ENCODE measurements around the gene RAB11B. TPM values are rescaled to one million over a fixed set of nuclear protein-coding genes. Genes with fewer than 3 reads are reported as not detected.
"Not testable (repeated sequence)": the region's sequence is repeated elsewhere in the genome, so short reads cannot be mapped to it uniquely, and the experiment has no call there.

RAB11B gene
- total RNA-seq, 1 donor from 2014 or later, result 101 TPM

DNA sequence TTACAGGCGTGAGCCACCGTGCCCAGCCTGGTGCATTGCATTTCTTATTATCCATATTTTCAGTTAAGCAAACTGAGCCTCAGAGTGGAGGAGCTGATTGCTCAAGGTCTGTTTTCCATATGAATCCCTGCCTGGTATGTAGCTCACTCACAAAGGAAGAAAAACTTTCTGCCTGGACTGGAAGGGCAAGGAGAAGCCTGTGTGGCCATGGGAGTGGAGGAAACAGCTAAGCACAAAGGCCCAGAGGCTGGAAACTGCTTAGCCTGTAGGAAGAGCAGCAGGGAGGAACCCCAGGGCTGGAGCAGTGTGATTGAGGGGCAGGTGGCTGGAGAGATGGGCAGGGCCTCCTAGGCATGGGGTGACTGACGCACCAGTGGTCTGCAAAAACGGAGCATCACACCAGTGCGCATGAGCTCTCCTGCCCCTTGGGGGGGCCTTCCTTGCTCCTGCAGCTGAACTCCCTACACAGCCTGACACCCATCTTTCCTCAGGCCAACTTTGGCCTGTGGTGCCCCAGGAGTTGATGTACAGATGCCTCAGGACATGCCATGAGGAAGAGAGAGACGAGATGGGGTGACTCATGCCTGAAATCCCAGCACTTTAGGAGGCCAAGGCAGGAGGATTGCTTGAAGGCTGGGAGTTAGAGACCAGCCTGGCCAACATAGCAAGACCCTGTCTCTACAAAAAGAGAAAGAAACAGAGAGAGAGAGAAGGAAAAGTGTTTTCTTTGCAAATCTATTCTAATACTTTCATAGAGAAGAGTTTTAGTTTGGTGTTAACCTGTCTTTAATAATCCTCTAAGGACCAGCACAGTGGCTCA, 51.8 kb downstream of the RAB11B start:
- Histone ChIP-seq H3K4me3 (no peak overlapping the region), H3K4me1 (peaks cover 22% of the 10 kb centered on the region), H3K9me3 (no peaks in the 10 kb centered on the region), H3K27me3 (ENCODE audit: low read depth) (no peaks in the 10 kb centered on the region), H3K27ac (no peak overlapping the region), H3K36me3 (peaks cover 29% of the 10 kb centered on the region)
- TF ChIP-seq, protein P1, sequence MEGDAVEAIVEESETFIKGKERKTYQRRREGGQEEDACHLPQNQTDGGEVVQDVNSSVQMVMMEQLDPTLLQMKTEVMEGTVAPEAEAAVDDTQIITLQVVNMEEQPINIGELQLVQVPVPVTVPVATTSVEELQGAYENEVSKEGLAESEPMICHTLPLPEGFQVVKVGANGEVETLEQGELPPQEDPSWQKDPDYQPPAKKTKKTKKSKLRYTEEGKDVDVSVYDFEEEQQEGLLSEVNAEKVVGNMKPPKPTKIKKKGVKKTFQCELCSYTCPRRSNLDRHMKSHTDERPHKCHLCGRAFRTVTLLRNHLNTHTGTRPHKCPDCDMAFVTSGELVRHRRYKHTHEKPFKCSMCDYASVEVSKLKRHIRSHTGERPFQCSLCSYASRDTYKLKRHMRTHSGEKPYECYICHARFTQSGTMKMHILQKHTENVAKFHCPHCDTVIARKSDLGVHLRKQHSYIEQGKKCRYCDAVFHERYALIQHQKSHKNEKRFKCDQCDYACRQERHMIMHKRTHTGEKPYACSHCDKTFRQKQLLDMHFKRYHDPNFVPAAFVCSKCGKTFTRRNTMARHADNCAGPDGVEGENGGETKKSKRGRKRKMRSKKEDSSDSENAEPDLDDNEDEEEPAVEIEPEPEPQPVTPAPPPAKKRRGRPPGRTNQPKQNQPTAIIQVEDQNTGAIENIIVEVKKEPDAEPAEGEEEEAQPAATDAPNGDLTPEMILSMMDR (IDR thresholded peaks at IDR 0.05), result no peak
- intact Hi-C loops (cut with DNase I), result no loop called here
- no peak for DNase-seq
- ATAC-seq, result no peak

DNA sequence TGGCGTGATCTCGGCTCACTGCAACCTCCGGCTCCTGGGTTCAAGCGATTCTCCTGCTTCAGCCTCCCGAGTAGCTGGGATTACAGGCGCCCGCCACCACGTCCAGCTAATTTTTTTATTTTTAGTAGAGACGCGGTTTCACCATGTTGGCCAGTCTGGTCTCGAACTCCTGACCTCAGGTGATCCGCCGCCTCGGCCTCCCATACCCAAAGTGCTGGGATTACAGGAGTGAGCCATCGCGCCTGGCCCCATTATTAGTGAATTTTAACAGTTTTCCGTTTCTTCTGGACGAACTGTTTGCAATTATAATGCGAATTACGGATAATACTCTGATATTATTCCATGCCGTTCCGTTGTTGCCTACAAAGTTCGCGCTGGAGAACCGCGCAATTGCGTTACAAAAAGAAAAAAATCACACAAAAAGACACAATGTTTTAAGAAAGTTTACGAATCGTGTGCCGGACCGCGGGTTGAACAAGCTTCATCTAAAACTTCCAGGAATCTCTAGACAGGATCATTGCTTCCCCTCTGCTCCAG, 54.0 kb downstream of the RAB11B start:
- Histone ChIP-seq H3K27ac (peak overlapping the region; percentile 99), H3K4me1 (peaks cover 45% of the 10 kb centered on the region), H3K36me3 (peaks cover 18% of the 10 kb centered on the region), H3K4me3 (peak overlapping the region; percentile 100)
- H3K9me3 ChIP-seq; DNase-seq; H3K27me3 ChIP-seq (ENCODE audit: low read depth); ATAC-seq; intact Hi-C loops (cut with DNase I): not testable (repeated sequence)

DNA sequence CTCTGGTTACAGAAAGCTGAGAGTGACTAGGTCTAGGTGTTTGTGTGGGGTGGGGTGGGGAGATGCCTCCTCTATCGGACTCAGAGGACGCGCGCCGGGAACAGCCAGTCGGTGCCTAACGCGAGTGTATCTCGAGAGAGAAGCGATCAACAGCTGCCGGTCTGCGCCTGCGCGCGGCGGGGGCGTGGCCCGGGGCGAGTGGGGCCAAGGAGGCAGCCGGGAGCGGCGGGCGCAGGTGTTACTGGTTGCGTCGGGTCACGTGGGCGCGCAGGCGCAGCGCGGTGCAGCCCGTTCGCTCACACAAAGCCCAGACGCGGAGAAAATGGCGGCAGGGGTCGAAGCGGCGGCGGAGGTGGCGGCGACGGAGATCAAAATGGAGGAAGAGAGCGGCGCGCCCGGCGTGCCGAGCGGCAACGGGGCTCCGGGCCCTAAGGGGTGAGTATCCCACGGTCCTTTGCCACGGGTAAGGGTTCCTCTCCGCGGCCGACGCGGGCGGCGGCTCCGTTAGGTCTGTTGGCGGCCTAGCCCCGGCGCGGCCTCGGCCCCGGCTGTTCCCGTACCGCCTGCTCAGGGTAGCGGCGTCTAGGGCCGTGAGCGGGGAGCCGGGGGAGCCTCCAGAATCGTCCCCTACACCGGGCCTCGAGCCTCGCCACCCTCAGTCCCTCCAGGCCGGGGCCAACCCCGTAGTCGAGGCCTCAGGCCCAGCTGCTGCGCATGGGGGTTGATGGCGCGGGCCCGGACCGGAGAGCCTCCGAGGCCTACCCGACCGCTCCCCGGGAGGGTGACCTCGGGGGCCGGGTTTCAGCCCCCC, 54.7 kb downstream of the RAB11B start, which contains the start of gene HNRNPM:
HNRNPM (plus strand) TSS at position 299 of the 811 bp plus-strand sequence; CDS start at position 323, 24 bp downstream.
- H3K9me3 ChIP-seq, result no peaks in the 10 kb centered on the region
- ATAC-seq (peak; percentile 99 to 100), DNase-seq (peak; percentile 100)
- intact Hi-C loops (cut with DNase I), result no loop called here
- peak within 1 kb of the TSS; percentile 99 for H3K27ac ChIP-seq
- peaks cover 49% of the 10 kb centered on the region for H3K4me1 ChIP-seq
- no peaks in the 10 kb centered on the region for H3K27me3 ChIP-seq (ENCODE audit: low read depth)
- peaks cover 15% of the 10 kb centered on the region for H3K36me3 ChIP-seq
- TF ChIP-seq, protein P1 (IDR thresholded peaks at IDR 0.05), result no peak
- H3K4me3 ChIP-seq, result peak within 1 kb of the TSS; percentile 100

DNA sequence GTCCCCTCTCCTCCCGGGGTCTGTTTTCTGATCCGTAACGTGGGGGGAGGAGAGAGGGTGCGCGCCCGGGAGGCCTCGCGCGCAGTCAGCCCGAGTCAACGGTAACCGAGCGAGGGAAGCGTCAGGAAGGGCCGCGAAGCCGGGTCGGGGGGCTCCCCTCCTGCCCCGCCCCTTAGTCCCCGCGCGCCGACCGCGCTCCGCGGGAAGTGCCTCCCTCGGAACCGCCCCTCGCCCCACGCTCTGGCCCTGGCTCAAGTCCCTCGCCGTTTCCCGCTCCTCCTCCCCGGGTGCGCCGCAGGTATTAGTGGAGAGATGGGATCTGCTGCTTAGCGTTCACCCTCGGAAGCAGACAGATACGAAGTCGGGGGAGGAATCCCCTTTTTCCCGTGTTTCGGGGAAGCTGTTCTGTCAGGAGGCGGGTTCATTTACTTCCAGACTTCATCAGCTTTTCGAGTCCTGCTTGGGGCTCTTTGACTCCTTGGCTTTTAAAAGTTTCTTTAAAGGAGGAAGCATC, 55.4 kb downstream of the RAB11B start:
- no peaks in the 10 kb centered on the region for H3K27me3 ChIP-seq (ENCODE audit: low read depth)
- H3K4me3 ChIP-seq, result peak overlapping the region; percentile 100
- no peaks in the 10 kb centered on the region for H3K9me3 ChIP-seq
- H3K4me1 ChIP-seq, result peaks cover 55% of the 10 kb centered on the region
- H3K27ac ChIP-seq, result peak overlapping the region; percentile 99
- peak; percentile 72 for DNase-seq
- H3K36me3 ChIP-seq, result peaks cover 15% of the 10 kb centered on the region
- intact Hi-C loops (cut with DNase I), result no loop called here
- TF ChIP-seq, protein P1 (IDR thresholded peaks at IDR 0.05), result no peak
- ATAC-seq, result peak; percentile 76 to 77

DNA sequence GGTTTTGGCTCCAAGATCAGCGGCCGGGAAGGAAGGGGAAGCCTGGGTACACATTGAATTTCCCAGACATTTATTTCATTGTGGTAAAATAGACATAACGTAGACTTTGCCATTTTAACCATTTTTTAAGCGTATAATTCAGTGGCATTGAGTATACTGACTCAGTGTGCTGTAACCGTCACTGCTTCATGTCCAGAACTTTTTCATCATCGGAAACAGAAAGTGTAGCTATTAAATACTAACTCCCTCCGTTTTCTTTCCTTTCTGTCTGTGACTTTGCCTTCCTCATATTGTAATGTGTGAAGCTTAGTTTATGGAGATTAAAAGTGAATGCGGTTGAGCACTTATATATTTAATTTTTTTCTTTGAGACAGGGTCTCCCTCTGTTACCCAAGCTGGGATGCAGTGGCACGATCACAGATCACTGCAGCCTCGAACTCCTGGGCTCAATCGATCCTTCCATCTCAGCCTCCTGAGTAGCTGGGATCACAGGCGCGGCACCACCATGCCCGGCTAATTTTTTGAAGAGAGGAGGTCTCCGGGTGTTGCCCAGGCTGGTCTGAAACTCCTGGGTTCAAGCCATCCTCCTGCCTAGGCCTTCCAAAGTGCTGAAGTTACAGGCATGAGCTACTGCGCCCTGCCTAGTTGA, 56.0 kb downstream of the RAB11B start:
- peak overlapping the region; percentile 100 for H3K4me3 ChIP-seq
- TF ChIP-seq, protein P1 (IDR thresholded peaks at IDR 0.05), result no peak
- peaks cover 62% of the 10 kb centered on the region for H3K4me1 ChIP-seq
- H3K27ac ChIP-seq, result peak overlapping the region; percentile 99
- no peaks in the 10 kb centered on the region for H3K9me3 ChIP-seq
- peaks cover 15% of the 10 kb centered on the region for H3K36me3 ChIP-seq
- ATAC-seq (no peak), DNase-seq (no peak)
- intact Hi-C loops (cut with DNase I), result no loop called here
- no peaks in the 10 kb centered on the region for H3K27me3 ChIP-seq (ENCODE audit: low read depth)
